Keratinocyte (primary cell): ENCODE data around the gene BICDL1.

ENCODE experiments used
- CTCF ChIP-seq, 3 experiments: IDR thresholded peaks in 1 of 3; conservative IDR thresholded peaks in 1 of 3; optimal IDR thresholded peaks in 1 of 3; 2 replicates in 2 of 3; 3 replicates in 1 of 3; pipeline versions ENCODE3 to v1.5.1; 2011; ENCODE audit warnings: low read length in 3 of 3, mild to moderate bottlenecking in 3 of 3, moderate library complexity in 2 of 3, control low read depth in 1 of 3, inconsistent platforms in 1 of 3; ENCODE audit not compliant: insufficient read depth in 2 of 3; ENCODE audit errors: extremely low read depth in 1 of 3
- EZH2 ChIP-seq: IDR thresholded peaks from one replicate; pipeline ENCODE4 v1.6.1; 2012; ENCODE audit warnings: inconsistent platforms, mild to moderate bottlenecking, low read length, moderate library complexity

GRCh38 chr12:120092551-120093335, 103.7 kb downstream of the BICDL1 start:
- TF ChIP-seq EZH2, result no peak
- TF ChIP-seq CTCF (optimal IDR thresholded peaks at IDR 0.05 in 1 of 3, IDR thresholded peaks at IDR 0.05 in 1 of 3, conservative IDR thresholded peaks at IDR 0.05 in 1 of 3; ENCODE audit: extremely low read depth in 1 of 3, insufficient read depth in 2 of 3, low read length in 3 of 3), result no peak
